ENCODE measurements around the gene TADA2B.
"Not testable (repeated sequence)": the region's sequence is repeated elsewhere in the genome, so short reads cannot be mapped to it uniquely, and the experiment has no call there.

TADA2B gene

DNA sequence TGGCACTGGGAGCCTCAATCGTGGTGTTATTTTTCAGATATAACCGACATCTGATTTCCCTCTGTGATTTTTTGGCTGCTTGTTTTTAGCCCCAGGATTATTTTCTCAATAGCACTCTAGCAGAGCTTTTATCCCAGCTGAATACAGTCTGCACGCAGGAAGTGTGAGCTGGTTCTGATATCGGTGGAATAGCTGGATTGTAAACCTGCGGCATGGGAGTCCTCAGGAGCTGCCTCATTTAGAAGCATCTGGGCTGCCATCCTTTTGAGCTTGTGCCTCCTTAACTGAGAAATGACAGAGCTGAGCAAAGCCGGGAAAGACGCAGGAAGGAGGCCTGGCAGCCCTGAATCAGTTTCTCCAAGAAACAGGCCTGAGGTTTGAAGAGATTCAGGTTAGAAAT is 53.1 kb downstream of the TADA2B start:
- H3K9ac ChIP-seq: no peak overlapping the region
- H4K20me1 ChIP-seq (ENCODE audit: insufficient read depth): no peaks in the 10 kb centered on the region
- no peak overlapping the region for H3K4me3 ChIP-seq (IDR thresholded peaks at IDR 0.05; ENCODE audit: insufficient read depth, low read depth, low read length)
- no peaks in the 10 kb centered on the region for H3K79me2 ChIP-seq (ENCODE audit: insufficient read depth, low read depth)
- no peak overlapping the region for H2AFZ ChIP-seq (ENCODE audit: low read depth)
- H3K27ac ChIP-seq: no peak overlapping the region
- no peaks in the 10 kb centered on the region for H3K27me3 ChIP-seq (ENCODE audit: insufficient read depth, low read depth)
- no peaks in the 10 kb centered on the region for H3K36me3 ChIP-seq (ENCODE audit: insufficient read depth)
- H3K4me1 ChIP-seq (ENCODE audit: low read depth, poor library complexity, severe bottlenecking): no peaks in the 10 kb centered on the region
- TF ChIP-seq, protein P1, sequence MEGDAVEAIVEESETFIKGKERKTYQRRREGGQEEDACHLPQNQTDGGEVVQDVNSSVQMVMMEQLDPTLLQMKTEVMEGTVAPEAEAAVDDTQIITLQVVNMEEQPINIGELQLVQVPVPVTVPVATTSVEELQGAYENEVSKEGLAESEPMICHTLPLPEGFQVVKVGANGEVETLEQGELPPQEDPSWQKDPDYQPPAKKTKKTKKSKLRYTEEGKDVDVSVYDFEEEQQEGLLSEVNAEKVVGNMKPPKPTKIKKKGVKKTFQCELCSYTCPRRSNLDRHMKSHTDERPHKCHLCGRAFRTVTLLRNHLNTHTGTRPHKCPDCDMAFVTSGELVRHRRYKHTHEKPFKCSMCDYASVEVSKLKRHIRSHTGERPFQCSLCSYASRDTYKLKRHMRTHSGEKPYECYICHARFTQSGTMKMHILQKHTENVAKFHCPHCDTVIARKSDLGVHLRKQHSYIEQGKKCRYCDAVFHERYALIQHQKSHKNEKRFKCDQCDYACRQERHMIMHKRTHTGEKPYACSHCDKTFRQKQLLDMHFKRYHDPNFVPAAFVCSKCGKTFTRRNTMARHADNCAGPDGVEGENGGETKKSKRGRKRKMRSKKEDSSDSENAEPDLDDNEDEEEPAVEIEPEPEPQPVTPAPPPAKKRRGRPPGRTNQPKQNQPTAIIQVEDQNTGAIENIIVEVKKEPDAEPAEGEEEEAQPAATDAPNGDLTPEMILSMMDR (conservative IDR thresholded peaks at IDR 0.05; ENCODE audit: low read depth, low read length): no peak
- H3K4me2 ChIP-seq: no peak overlapping the region

DNA sequence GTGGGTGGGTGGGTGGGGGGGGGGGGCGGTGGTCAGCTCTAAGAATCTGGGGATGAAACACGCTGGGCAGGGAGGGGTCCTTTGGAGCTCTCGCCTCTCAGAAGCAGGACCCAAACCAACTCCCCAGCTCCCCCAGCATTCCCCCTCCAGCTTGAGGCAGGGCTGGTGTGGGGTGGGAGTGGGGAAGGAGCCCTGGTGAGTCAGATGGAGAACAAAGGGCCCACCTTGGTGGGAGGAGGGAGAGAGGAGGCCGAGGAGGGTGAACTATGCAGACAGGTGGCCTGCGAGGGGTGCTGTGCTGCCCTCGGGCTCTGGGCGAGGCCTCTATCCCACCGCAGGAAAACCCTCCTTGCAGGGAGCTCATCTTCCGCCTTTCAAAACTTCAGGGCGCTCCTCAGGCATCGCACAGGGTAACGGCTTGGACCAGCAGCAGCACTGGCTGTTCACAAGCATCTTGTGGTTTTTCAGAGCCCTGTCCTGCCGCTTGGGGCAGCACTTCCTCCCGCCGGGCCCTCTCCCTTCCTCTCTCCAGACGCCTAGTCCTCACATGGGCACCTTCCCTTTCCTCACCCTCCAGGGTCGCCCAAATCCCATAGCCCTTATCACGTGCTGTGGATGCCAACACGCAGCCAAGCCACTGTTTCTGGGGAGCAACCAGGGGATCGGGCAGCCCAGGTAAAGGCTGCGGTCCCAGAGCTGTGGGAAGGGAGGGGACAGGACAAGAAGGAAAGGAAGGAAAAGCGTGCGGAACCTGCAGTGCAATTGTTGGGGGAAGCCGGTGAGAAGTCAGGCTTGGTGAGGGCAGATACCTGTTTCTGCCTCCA is 58.7 kb downstream of the TADA2B start:
- no peaks in the 10 kb centered on the region for H3K36me3 ChIP-seq (ENCODE audit: insufficient read depth)
- no peak overlapping the region for H3K9ac ChIP-seq
- no peak overlapping the region for H3K27ac ChIP-seq
- H3K4me1 ChIP-seq (ENCODE audit: low read depth, poor library complexity, severe bottlenecking): no peaks in the 10 kb centered on the region
- H3K4me3 ChIP-seq (IDR thresholded peaks at IDR 0.05; ENCODE audit: insufficient read depth, low read depth, low read length): no peak overlapping the region
- TF ChIP-seq, protein P1 (conservative IDR thresholded peaks at IDR 0.05; ENCODE audit: low read depth, low read length): peak; percentile 52
- H2AFZ ChIP-seq (ENCODE audit: low read depth): peak overlapping the region; percentile 83; the same call in 1 of the 2 replicates
- peaks cover 10% of the 10 kb centered on the region; the same call in 1 of the 2 replicates for H3K27me3 ChIP-seq (ENCODE audit: insufficient read depth, low read depth)
- no peaks in the 10 kb centered on the region for H3K79me2 ChIP-seq (ENCODE audit: insufficient read depth, low read depth)
- H3K4me2 ChIP-seq: peak overlapping the region; percentile 67
- no peaks in the 10 kb centered on the region for H4K20me1 ChIP-seq (ENCODE audit: insufficient read depth)

DNA sequence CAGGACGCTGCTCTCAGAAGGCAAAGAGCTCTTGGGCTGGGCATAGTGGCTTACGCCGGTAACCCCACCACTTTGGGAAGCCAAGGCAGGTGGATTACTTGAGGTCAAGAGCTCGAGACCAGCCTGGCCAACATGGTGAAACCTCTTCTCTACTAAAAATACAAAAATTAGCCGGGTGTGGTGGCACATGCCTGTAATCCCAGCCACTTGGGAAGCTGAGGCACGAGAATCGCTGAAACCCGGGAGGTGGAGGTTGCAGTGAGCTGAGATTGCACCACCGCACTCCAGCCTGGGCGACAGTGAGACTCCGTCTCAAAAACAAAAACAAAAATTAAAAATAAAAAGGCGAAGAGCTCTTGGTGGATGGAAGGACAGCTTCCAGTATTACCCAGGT is 59.3 kb downstream of the TADA2B start:
- H3K27me3 ChIP-seq (ENCODE audit: insufficient read depth, low read depth): peaks cover 10% of the 10 kb centered on the region; the same call in 1 of the 2 replicates
- H3K27ac ChIP-seq; H3K79me2 ChIP-seq (ENCODE audit: insufficient read depth, low read depth); H3K36me3 ChIP-seq (ENCODE audit: insufficient read depth); H3K4me3 ChIP-seq (IDR thresholded peaks at IDR 0.05; ENCODE audit: insufficient read depth, low read depth, low read length); H3K4me1 ChIP-seq (ENCODE audit: low read depth, poor library complexity, severe bottlenecking); H4K20me1 ChIP-seq (ENCODE audit: insufficient read depth); H3K9ac ChIP-seq: not testable (repeated sequence)
- peak overlapping the region; percentile 67 for H3K4me2 ChIP-seq
- peak overlapping the region; percentile 83; the same call in 1 of the 2 replicates for H2AFZ ChIP-seq (ENCODE audit: low read depth)

DNA sequence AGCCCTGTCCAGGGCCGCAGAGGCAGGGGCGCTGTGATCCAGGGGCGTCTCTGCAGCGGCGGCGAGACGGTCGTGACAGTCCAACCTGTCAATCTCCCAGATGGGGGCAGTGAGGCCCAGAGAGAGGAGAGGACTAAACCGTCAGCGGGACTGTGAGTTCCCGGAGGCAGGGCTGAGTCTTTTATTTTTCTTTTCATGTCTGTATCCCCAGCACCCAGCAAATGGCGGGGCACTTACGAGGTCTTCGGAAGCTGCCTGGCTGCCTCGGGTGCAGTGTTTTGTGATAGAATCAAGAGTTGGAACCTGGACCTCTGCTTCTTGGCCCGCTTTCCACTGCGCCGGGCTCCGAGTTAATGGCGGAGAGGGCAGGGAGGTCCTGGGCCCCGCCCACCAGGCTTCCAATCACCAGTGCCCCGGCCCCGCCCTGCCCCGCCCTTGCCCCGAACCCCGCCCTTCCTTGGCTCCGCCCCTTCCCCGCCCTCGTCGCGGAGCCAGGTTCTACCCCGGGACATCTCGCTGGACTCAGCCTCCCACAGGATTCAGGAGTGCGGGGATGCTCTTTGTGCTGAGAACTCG is 59.9 kb downstream of the TADA2B start:
- Histone ChIP-seq H3K36me3 (ENCODE audit: insufficient read depth) (no peaks in the 10 kb centered on the region), H3K4me1 (ENCODE audit: low read depth, poor library complexity, severe bottlenecking) (no peaks in the 10 kb centered on the region), H3K4me2 (peak overlapping the region; percentile 67), H3K79me2 (ENCODE audit: insufficient read depth, low read depth) (no peaks in the 10 kb centered on the region), H3K9ac (no peak overlapping the region; the same call in 1 of the 2 replicates), H3K4me3 (IDR thresholded peaks at IDR 0.05; ENCODE audit: insufficient read depth, low read depth, low read length) (no peak overlapping the region), H3K27ac (no peak overlapping the region), H4K20me1 (ENCODE audit: insufficient read depth) (no peaks in the 10 kb centered on the region), H2AFZ (ENCODE audit: low read depth) (peak overlapping the region; percentile 83), H3K27me3 (ENCODE audit: insufficient read depth, low read depth) (peaks cover 10% of the 10 kb centered on the region; the same call in 1 of the 2 replicates)
- TF ChIP-seq, protein P1 (conservative IDR thresholded peaks at IDR 0.05; ENCODE audit: low read depth, low read length): no peak
